DOHH2 (cell line): ENCODE measurements around the gene LTO1.

Source experiments
- H3F3A ChIP-seq: fragments of 200-600 bp; sonication (generic), shearing (Covaris generic); 2 replicates; pipeline ENCODE4 v1.6.0; 2016; ENCODE audit warnings: antibody characterized with exemption, mild to moderate bottlenecking; ENCODE audit not compliant: control insufficient read depth, insufficient read depth
- H3K27ac ChIP-seq: fragments of 200-600 bp; sonication (generic); 2 replicates; pipeline ENCODE4 v1.5.1; 2014; ENCODE audit warnings: low read depth, mild to moderate bottlenecking, low read length, moderate library complexity
- H3K27me3 ChIP-seq: fragments of 200-600 bp; sonication (generic); 2 replicates; pipeline ENCODE4 v1.6.1; 2014; ENCODE audit warnings: mild to moderate bottlenecking, low read length, mixed read lengths; ENCODE audit not compliant: control insufficient read depth
- H3K36me3 ChIP-seq: fragments of 200-600 bp; sonication (generic); 2 replicates; pipeline ENCODE4 v1.6.1; 2014; ENCODE audit warnings: mild to moderate bottlenecking, low read length, moderate library complexity, mixed read lengths; ENCODE audit not compliant: control insufficient read depth
- H3K4me1 ChIP-seq: fragments of 200-600 bp; sonication (generic); 2 replicates; pipeline ENCODE4 v1.6.1; 2014; ENCODE audit warnings: mild to moderate bottlenecking, low read length, mixed read lengths; ENCODE audit not compliant: control insufficient read depth
- H3K4me2 ChIP-seq: fragments of 200-600 bp; sonication (generic); 2 replicates; pipeline ENCODE4 v1.6.0; 2014; ENCODE audit warnings: mild to moderate bottlenecking, low read length, moderate library complexity
- H3K4me3 ChIP-seq: fragments of 200-600 bp; sonication (generic); 2 replicates; pipeline ENCODE4 v1.5.1; 2014; ENCODE audit warnings: mild to moderate bottlenecking, low read length, mixed read lengths
- H3K79me2 ChIP-seq: fragments of 200-600 bp; sonication (generic); 2 replicates; pipeline ENCODE4 v1.6.1; 2014; ENCODE audit warnings: mild to moderate bottlenecking, low read length, mixed read lengths; ENCODE audit not compliant: control insufficient read depth
- H3K9me2 ChIP-seq: fragments of 200-600 bp; sonication (generic); replicated peaks from 2 replicates; pipeline ENCODE4 v1.6.1; 2014; ENCODE audit warnings: mild to moderate bottlenecking, low read length, mixed read lengths; ENCODE audit not compliant: control insufficient read depth
- H3K9me3 ChIP-seq: fragments of 200-600 bp; sonication (generic); 2 replicates; pipeline ENCODE4 v1.6.1; 2014; ENCODE audit warnings: antibody characterized with exemption, low read length, mixed read lengths; ENCODE audit not compliant: control insufficient read depth, insufficient read depth
- H4K20me1 ChIP-seq: fragments of 200-600 bp; sonication (generic); 2 replicates; pipeline ENCODE4 v1.6.0; 2014; ENCODE audit warnings: low read depth, mild to moderate bottlenecking, antibody characterized with exemption, low read length, moderate library complexity; ENCODE audit not compliant: control insufficient read depth, insufficient read depth
- CTCF ChIP-seq: fragments of 200-600 bp; sonication (generic); IDR thresholded peaks from one replicate; pipeline ENCODE4 v1.5.1; 2014; ENCODE audit warnings: antibody characterized with exemption, mild to moderate bottlenecking, low read depth, low read length; ENCODE audit not compliant: poor library complexity, severe bottlenecking
- EZH2phosphoT487 ChIP-seq: fragments of 200-600 bp; sonication (generic); IDR thresholded peaks from 2 replicates; pipeline ENCODE4 v1.6.1; 2017; ENCODE audit warnings: borderline replicate concordance, mild to moderate bottlenecking, antibody characterized with exemption, low read length, moderate library complexity, mixed read lengths

Gene LTO1

GRCh38 chr11:69669486-69669885 is 5.7 kb downstream of the LTO1 start:
- no peaks in the 10 kb centered on the region for H3K9me3 ChIP-seq
- no peaks in the 10 kb centered on the region for H3K9me2 ChIP-seq
- H3F3A ChIP-seq = 0 out of 2 replicates have a peak, but pooled peaks cover 3% of the 10 kb centered on the region
- no peaks in the 10 kb centered on the region for H3K27me3 ChIP-seq
- H3K4me3 ChIP-seq = no peak overlapping the region
- no peak for TF ChIP-seq CTCF
- no peak for TF ChIP-seq EZH2phosphoT487
- peaks cover 23% of the 10 kb centered on the region for H3K79me2 ChIP-seq
- H3K4me2 ChIP-seq = no peak overlapping the region
- peaks cover 49% of the 10 kb centered on the region for H3K36me3 ChIP-seq
- no peak overlapping the region for H3K27ac ChIP-seq
- peaks cover 12% of the 10 kb centered on the region for H3K4me1 ChIP-seq
- H4K20me1 ChIP-seq = peaks cover 7% of the 10 kb centered on the region

- H3K27ac ChIP-seq = no peak overlapping the region
- peaks cover 44% of the 10 kb centered on the region for H3K36me3 ChIP-seq
- 0 out of 2 replicates have a peak, but pooled peaks cover 3% of the 10 kb centered on the region for H3F3A ChIP-seq
- peaks cover 8% of the 10 kb centered on the region for H3K79me2 ChIP-seq
- no peak overlapping the region for H3K4me2 ChIP-seq
- H3K9me3 ChIP-seq = no peaks in the 10 kb centered on the region
- H3K4me3 ChIP-seq = no peak overlapping the region
- H3K4me1 ChIP-seq = no peaks in the 10 kb centered on the region
- peaks cover 5% of the 10 kb centered on the region; the same call in 1 of the 2 replicates for H4K20me1 ChIP-seq
- no peaks in the 10 kb centered on the region for H3K27me3 ChIP-seq
- H3K9me2 ChIP-seq = no peaks in the 10 kb centered on the region
- TF ChIP-seq CTCF = no peak
- TF ChIP-seq EZH2phosphoT487 = no peak
These were observed 7.2 kb downstream of the LTO1 start for GRCh38 chr11:69667619-69668604.

- Histone ChIP-seq H3K27ac (no peak overlapping the region), H3K9me3 (no peaks in the 10 kb centered on the region), H3K27me3 (no peaks in the 10 kb centered on the region), H3K4me3 (no peak overlapping the region), H3K9me2 (no peaks in the 10 kb centered on the region), H4K20me1 (peaks cover 5% of the 10 kb centered on the region; the same call in 1 of the 2 replicates), H3K4me2 (no peak overlapping the region), H3K36me3 (peaks cover 36% of the 10 kb centered on the region), H3K4me1 (no peaks in the 10 kb centered on the region), H3K79me2 (peaks cover 5% of the 10 kb centered on the region), H3F3A (0 out of 2 replicates have a peak, but pooled peaks cover 3% of the 10 kb centered on the region)
- TF ChIP-seq EZH2phosphoT487 = no peak
- TF ChIP-seq CTCF = no peak
These were observed 8.2 kb downstream of the LTO1 start for GRCh38 chr11:69666752-69667536.
